ENCODE measurements around the gene CAPN15.

Gene CAPN15

GRCh38 chr16:548586-548985 lies 21.1 kb downstream of the CAPN15 start:
- DNase-seq, result no peak

GRCh38 chr16:549544-550263 lies 22.2 kb downstream of the CAPN15 start:
- no peak for DNase-seq

GRCh38 chr16:551210-551609 lies 23.7 kb downstream of the CAPN15 start:
- no peak for DNase-seq

- DNase-seq, result no peak
These were observed 24.7 kb downstream of the CAPN15 start for GRCh38 chr16:552171-552570.

- no peak for DNase-seq
These were observed 26.2 kb downstream of the CAPN15 start for GRCh38 chr16:553601-554296.

- no peak for DNase-seq
These were observed 26.7 kb downstream of the CAPN15 start for GRCh38 chr16:554297-554621.

- DNase-seq, result no peak
These were observed 27.3 kb downstream of the CAPN15 start for GRCh38 chr16:554640-555365.

- DNase-seq, result no peak
These were observed 28.3 kb downstream of the CAPN15 start for GRCh38 chr16:555528-556473.

- no peak for DNase-seq
These were observed 29.1 kb downstream of the CAPN15 start for GRCh38 chr16:556474-557173.

- DNase-seq, result no peak
These were observed 30.2 kb downstream of the CAPN15 start for GRCh38 chr16:557463-558297.

GRCh38 chr16:558298-559020 lies 30.9 kb downstream of the CAPN15 start:
- no peak for DNase-seq

GRCh38 chr16:559021-559380 lies 31.5 kb downstream of the CAPN15 start:
- DNase-seq, result no peak

GRCh38 chr16:559411-560203 lies 32.1 kb downstream of the CAPN15 start:
- no peak for DNase-seq

- DNase-seq, result no peak
These were observed 32.7 kb downstream of the CAPN15 start, which contains the start of gene PRR35 for GRCh38 chr16:560204-560700. TSS of gene PRR35 (plus strand) at chr16:560394. CDS start at chr16:563295, 2,901 bp downstream.

- no peak for DNase-seq
These were observed 33.3 kb downstream of the CAPN15 start for GRCh38 chr16:560701-561412.

GRCh38 chr16:561413-561794 lies 33.9 kb downstream of the CAPN15 start:
- no peak for DNase-seq

- DNase-seq, result no peak
These were observed 34.7 kb downstream of the CAPN15 start for GRCh38 chr16:561957-562938.

Measured in effector CD8-positive, alpha-beta T cell (primary cell).